ENCODE measurements around the gene EFCAB11. TPM values are rescaled to one million over a fixed set of nuclear protein-coding genes. Genes with fewer than 3 reads are reported as not detected.

The EFCAB11 gene
- total and polyA plus RNA-seq, 2 donors (not counting 1 experiment from before 2014, with no cell fraction given): 2.6 to 4.0 TPM

- Histone ChIP-seq H3K4me1 (ENCODE audit: control insufficient read depth, extremely low read depth, insufficient read depth, low read length) (peaks cover 2% of the 10 kb centered on the region), H2AFZ (ENCODE audit: low read length) (peak overlapping the region; percentile 59), H3K4me3 (replicated peaks in 1 of 4; ENCODE audit: control extremely low read depth in 1 of 4, insufficient read depth in 1 of 4, low read depth in 3 of 4, low read length in 4 of 4) (peak overlapping the region; percentile 68 to 81 (median 80)), H3K27ac (ENCODE audit: insufficient read depth, low read length) (peak overlapping the region; percentile 96), H3K36me3 (ENCODE audit: control insufficient read depth, insufficient read depth, low read length) (no peaks in the 10 kb centered on the region), H3K9ac (ENCODE audit: insufficient read depth, low read length) (peak overlapping the region; percentile 34), H3K4me2 (ENCODE audit: extremely low read depth, insufficient read depth, low read length) (peak overlapping the region; percentile 68), H4K20me1 (ENCODE audit: control insufficient read depth, extremely low read depth, insufficient read depth, low read length) (no peaks in the 10 kb centered on the region), H3K27me3 (ENCODE audit: control insufficient read depth, insufficient read depth, low read length) (no peaks in the 10 kb centered on the region), H3K9me3 (ENCODE audit: control insufficient read depth, insufficient read depth, low read depth, low read length) (no peaks in the 10 kb centered on the region), H3K79me2 (ENCODE audit: control insufficient read depth, insufficient read depth, low read length) (peaks cover 17% of the 10 kb centered on the region)
- TF ChIP-seq EZH2 (IDR thresholded peaks at IDR 0.05; ENCODE audit: low read length, missing control alignments) (no peak), CTCF (conservative IDR thresholded peaks at IDR 0.05 in 1 of 2, IDR thresholded peaks at IDR 0.05 in 1 of 2; ENCODE audit: low read depth in 1 of 2, low read length in 2 of 2) (no peak)
- no peak for DNase-seq (ENCODE audit: low read depth in 2 of 2)
These were observed 653 bp upstream of the EFCAB11 start for GRCh38 chr14:89955022-89955744.

GRCh38 chr14:89953602-89954001 lies 928 bp downstream of the EFCAB11 start:
- Histone ChIP-seq H3K9me3 (ENCODE audit: control insufficient read depth, insufficient read depth, low read depth, low read length) (no peaks in the 10 kb centered on the region), H3K27ac (ENCODE audit: insufficient read depth, low read length) (peak overlapping the region; percentile 93), H3K36me3 (ENCODE audit: control insufficient read depth, insufficient read depth, low read length) (no peaks in the 10 kb centered on the region), H3K4me2 (ENCODE audit: extremely low read depth, insufficient read depth, low read length) (peak overlapping the region; percentile 98), H3K4me1 (ENCODE audit: control insufficient read depth, extremely low read depth, insufficient read depth, low read length) (peaks cover 2% of the 10 kb centered on the region), H3K27me3 (ENCODE audit: control insufficient read depth, insufficient read depth, low read length) (no peaks in the 10 kb centered on the region), H4K20me1 (ENCODE audit: control insufficient read depth, extremely low read depth, insufficient read depth, low read length) (no peaks in the 10 kb centered on the region), H2AFZ (ENCODE audit: low read length) (no peak overlapping the region), H3K4me3 (replicated peaks in 1 of 4; ENCODE audit: control extremely low read depth in 1 of 4, insufficient read depth in 1 of 4, low read depth in 3 of 4, low read length in 4 of 4) (peak overlapping the region in 3 of 4 experiments; percentile 68 to 81 (median 79)), H3K9ac (ENCODE audit: insufficient read depth, low read length) (no peak overlapping the region), H3K79me2 (ENCODE audit: control insufficient read depth, insufficient read depth, low read length) (peaks cover 17% of the 10 kb centered on the region)
- no peak for DNase-seq (ENCODE audit: low read depth in 2 of 2)
- no peak for TF ChIP-seq CTCF (conservative IDR thresholded peaks at IDR 0.05 in 1 of 2, IDR thresholded peaks at IDR 0.05 in 1 of 2; ENCODE audit: low read depth in 1 of 2, low read length in 2 of 2)
- no peak for TF ChIP-seq EZH2 (IDR thresholded peaks at IDR 0.05; ENCODE audit: low read length, missing control alignments)

- Histone ChIP-seq H3K4me3 (replicated peaks in 1 of 4; ENCODE audit: control extremely low read depth in 1 of 4, insufficient read depth in 1 of 4, low read depth in 3 of 4, low read length in 4 of 4) (no peak overlapping the region), H3K27me3 (ENCODE audit: control insufficient read depth, insufficient read depth, low read length) (no peaks in the 10 kb centered on the region), H3K36me3 (ENCODE audit: control insufficient read depth, insufficient read depth, low read length) (no peaks in the 10 kb centered on the region), H3K4me1 (ENCODE audit: control insufficient read depth, extremely low read depth, insufficient read depth, low read length) (peaks cover 2% of the 10 kb centered on the region), H4K20me1 (ENCODE audit: control insufficient read depth, extremely low read depth, insufficient read depth, low read length) (no peaks in the 10 kb centered on the region), H3K9ac (ENCODE audit: insufficient read depth, low read length) (no peak overlapping the region), H3K9me3 (ENCODE audit: control insufficient read depth, insufficient read depth, low read depth, low read length) (no peaks in the 10 kb centered on the region), H3K4me2 (ENCODE audit: extremely low read depth, insufficient read depth, low read length) (no peak overlapping the region), H2AFZ (ENCODE audit: low read length) (no peak overlapping the region), H3K79me2 (ENCODE audit: control insufficient read depth, insufficient read depth, low read length) (peaks cover 9% of the 10 kb centered on the region), H3K27ac (ENCODE audit: insufficient read depth, low read length) (no peak overlapping the region)
- no peak for TF ChIP-seq CTCF (conservative IDR thresholded peaks at IDR 0.05 in 1 of 2, IDR thresholded peaks at IDR 0.05 in 1 of 2; ENCODE audit: low read depth in 1 of 2, low read length in 2 of 2)
- no peak for TF ChIP-seq EZH2 (IDR thresholded peaks at IDR 0.05; ENCODE audit: low read length, missing control alignments)
- DNase-seq (ENCODE audit: low read depth in 2 of 2): no peak
These were observed 2.0 kb downstream of the EFCAB11 start for GRCh38 chr14:89952576-89952975.

Measured in fibroblast of lung (primary cell).